ENCODE measurements around the gene DHX8. TPM values are rescaled to one million over a fixed set of nuclear protein-coding genes. Genes with fewer than 3 reads are reported as not detected.

Gene DHX8
- total RNA-seq, 2 donors from 2014 or later, result 37.2 to 43.6 TPM

GRCh38 chr17:43546319-43547188 is 62.8 kb downstream of the DHX8 start, which contains the start of gene ETV4:
ETV4 (minus strand) TSS chr17:43546340; CDS start chr17:43545617, 723 bp downstream.
- H3K27me3 ChIP-seq (replicated peaks; ENCODE audit: insufficient read depth), result no peaks in the 10 kb centered on the region
- ATAC-seq (ENCODE audit: insufficient number of reproducible peaks, low FRiP score, low read depth), result peak; percentile 35

GRCh38 chr17:43547189-43547550 is 63.4 kb downstream of the DHX8 start:
- H3K4me1 ChIP-seq (ENCODE audit: control insufficient read depth in 1 of 2, low read depth in 2 of 2), result peaks cover 6 to 23% of the 10 kb centered on the region in 2 donors
- no peak for ATAC-seq (ENCODE audit: insufficient number of reproducible peaks, low FRiP score, low read depth)
- no peaks in the 10 kb centered on the region for H3K36me3 ChIP-seq
- H3K27ac ChIP-seq, result no peak overlapping the region
- no peaks in the 10 kb centered on the region for H3K27me3 ChIP-seq (replicated peaks; ENCODE audit: insufficient read depth)
- no peak for DNase-seq (ENCODE audit: low spot score)
- no peak for TF ChIP-seq CTCF (IDR thresholded peaks at IDR 0.05)
- no peaks in the 10 kb centered on the region for H3K9me3 ChIP-seq
- no peak overlapping the region for H3K4me3 ChIP-seq

More at GRCh38 chr17:43546319-43547188, 62.8 kb downstream of the DHX8 start, which contains the start of gene ETV4:
- no peak within 1 kb of the TSS for H3K27ac ChIP-seq
- TF ChIP-seq CTCF (IDR thresholded peaks at IDR 0.05), result no peak
- H3K9me3 ChIP-seq, result no peaks in the 10 kb centered on the region
- H3K4me3 ChIP-seq, result peak within 1 kb of the TSS; percentile 75
- peaks cover 6 to 23% of the 10 kb centered on the region in 2 donors for H3K4me1 ChIP-seq (ENCODE audit: control insufficient read depth in 1 of 2, low read depth in 2 of 2)
- no peaks in the 10 kb centered on the region for H3K36me3 ChIP-seq
- DNase-seq (ENCODE audit: low spot score), result peak; percentile 58

DNA sequence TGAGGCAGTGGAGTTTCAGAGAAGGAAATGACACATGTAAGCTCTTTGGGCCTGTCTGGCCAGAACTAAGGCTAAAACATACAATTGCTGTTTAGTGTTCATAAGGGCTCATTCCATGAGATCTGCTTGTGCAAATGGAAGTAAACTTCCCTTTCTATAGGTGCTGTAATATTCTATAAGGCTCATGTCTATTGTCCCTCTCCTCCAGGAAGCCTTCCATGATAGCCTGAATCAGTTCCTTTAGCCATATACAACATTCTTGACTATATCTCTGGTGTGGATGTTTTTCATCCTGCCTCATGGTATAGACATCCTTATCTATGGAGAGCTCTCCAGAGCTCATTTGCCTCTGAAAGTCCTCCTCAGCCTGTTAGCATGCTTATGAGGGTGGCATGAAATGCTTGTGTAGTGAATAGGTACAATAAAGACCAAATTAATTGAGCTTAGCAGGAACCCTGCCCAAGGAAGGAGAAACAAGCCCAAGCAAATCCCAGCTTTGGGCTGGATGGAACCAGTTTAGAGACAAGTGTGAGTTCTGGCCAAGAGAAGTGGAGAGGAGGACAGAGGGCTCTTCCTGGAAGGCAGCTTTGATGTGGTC is 64.0 kb downstream of the DHX8 start:
- H3K4me3 ChIP-seq, result no peak overlapping the region
- no peaks in the 10 kb centered on the region for H3K36me3 ChIP-seq
- peaks cover 6 to 23% of the 10 kb centered on the region in 2 donors for H3K4me1 ChIP-seq (ENCODE audit: control insufficient read depth in 1 of 2, low read depth in 2 of 2)
- no peak overlapping the region for H3K27ac ChIP-seq
- H3K9me3 ChIP-seq, result no peaks in the 10 kb centered on the region
- no peaks in the 10 kb centered on the region for H3K27me3 ChIP-seq (replicated peaks; ENCODE audit: insufficient read depth)
- TF ChIP-seq CTCF (IDR thresholded peaks at IDR 0.05), result no peak
- ATAC-seq (ENCODE audit: insufficient number of reproducible peaks, low FRiP score, low read depth) (no peak), DNase-seq (ENCODE audit: low spot score) (no peak)

GRCh38 chr17:43548689-43549379 is 65.1 kb downstream of the DHX8 start:
- Histone ChIP-seq H3K9me3 (no peaks in the 10 kb centered on the region), H3K4me1 (ENCODE audit: control insufficient read depth in 1 of 2, low read depth in 2 of 2) (peaks cover 6 to 23% of the 10 kb centered on the region in 2 donors), H3K27me3 (replicated peaks; ENCODE audit: insufficient read depth) (no peaks in the 10 kb centered on the region), H3K4me3 (no peak overlapping the region), H3K36me3 (no peaks in the 10 kb centered on the region), H3K27ac (no peak overlapping the region)
- ATAC-seq (ENCODE audit: insufficient number of reproducible peaks, low FRiP score, low read depth), result no peak
- TF ChIP-seq CTCF (IDR thresholded peaks at IDR 0.05), result no peak
- DNase-seq (ENCODE audit: low spot score), result no peak

GRCh38 chr17:43549496-43549895 is 65.7 kb downstream of the DHX8 start:
- H3K9me3 ChIP-seq, result no peaks in the 10 kb centered on the region
- no peak for DNase-seq (ENCODE audit: low spot score)
- no peak overlapping the region for H3K4me3 ChIP-seq
- no peaks in the 10 kb centered on the region for H3K27me3 ChIP-seq (replicated peaks; ENCODE audit: insufficient read depth)
- TF ChIP-seq CTCF (IDR thresholded peaks at IDR 0.05), result no peak
- ATAC-seq (ENCODE audit: insufficient number of reproducible peaks, low FRiP score, low read depth), result no peak
- peaks cover 6 to 19% of the 10 kb centered on the region in 2 donors for H3K4me1 ChIP-seq (ENCODE audit: control insufficient read depth in 1 of 2, low read depth in 2 of 2)
- no peak overlapping the region for H3K27ac ChIP-seq
- no peaks in the 10 kb centered on the region for H3K36me3 ChIP-seq
